Duodenal mucosa (tissue), 2 donors: ENCODE data around the gene PITRM1.
A peak's percentile ranks its signal among the peaks of the same experiment; 100 is the strongest.

Experiments used
- H3K27ac ChIP-seq: one replicate; pipeline ENCODE4 v1.7.0; 2013; ENCODE audit warnings: low read depth, low read length
- H3K27me3 ChIP-seq, 2 donors: one replicate each; pipeline ENCODE4 v1.7.0; 2013; ENCODE audit warnings: low read length in 2 of 2, control low read depth in 1 of 2; ENCODE audit not compliant: insufficient read depth in 2 of 2, control insufficient read depth in 1 of 2
- H3K36me3 ChIP-seq, 2 donors: one replicate each; pipeline ENCODE4 v1.7.0; 2013; ENCODE audit warnings: low read length in 2 of 2, control low read depth in 1 of 2; ENCODE audit not compliant: insufficient read depth in 2 of 2, control insufficient read depth in 1 of 2
- H3K4me1 ChIP-seq, 2 donors: one replicate each; pipeline ENCODE4 v1.7.0; 2013; ENCODE audit warnings: low read length in 2 of 2, control low read depth in 1 of 2; ENCODE audit not compliant: insufficient read depth in 2 of 2, control insufficient read depth in 1 of 2
- H3K4me3 ChIP-seq, 2 donors: one replicate each; pipeline ENCODE4 v1.7.0; 2013; ENCODE audit warnings: low read length in 2 of 2, low read depth in 1 of 2
- H3K9ac ChIP-seq, 2 donors: one replicate each; pipeline ENCODE4 v1.7.0; 2013; ENCODE audit warnings: low read length in 2 of 2, low read depth in 1 of 2
- H3K9me3 ChIP-seq, 2 donors: one replicate each; pipeline ENCODE4 v1.7.0; 2013; ENCODE audit warnings: low read length in 2 of 2, control low read depth in 1 of 2; ENCODE audit not compliant: control insufficient read depth in 1 of 2

PITRM1 gene

DNA sequence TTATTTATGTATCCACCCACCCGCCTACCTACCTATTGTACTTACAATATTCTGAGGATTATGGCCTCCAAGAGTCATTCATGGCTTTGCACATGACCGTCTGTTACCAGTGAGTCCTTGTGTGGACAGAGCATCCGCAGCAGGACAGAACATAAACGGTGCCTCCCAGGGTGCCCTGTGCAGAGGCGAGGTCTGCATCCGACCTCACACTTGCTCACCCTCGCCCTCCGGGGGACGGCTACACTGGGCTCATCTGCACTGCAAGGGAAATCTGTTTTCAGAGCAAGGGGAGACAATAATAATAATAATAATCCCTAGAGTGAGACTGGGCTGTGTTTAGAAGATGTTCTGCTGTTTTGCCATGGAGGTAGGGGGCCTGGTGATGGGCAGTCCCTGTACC lies 75.4 kb downstream of the PITRM1 start:
- Histone ChIP-seq H3K9ac (no peak overlapping the region), H3K27me3 (no peaks in the 10 kb centered on the region), H3K4me1 (peaks cover 21 to 25% of the 10 kb centered on the region in 2 donors), H3K4me3 (no peak overlapping the region), H3K36me3 (peaks cover 4 to 30% of the 10 kb centered on the region in 2 donors), H3K27ac (no peak overlapping the region), H3K9me3 (no peaks in the 10 kb centered on the region)

GRCh38 chr10:3096149-3096548 lies 76.4 kb downstream of the PITRM1 start:
- Histone ChIP-seq H3K9ac (no peak overlapping the region), H3K27me3 (no peaks in the 10 kb centered on the region), H3K4me1 (peaks cover 27 to 29% of the 10 kb centered on the region in 2 donors), H3K4me3 (peak overlapping the region in 1 of 2 donors; percentile 38), H3K9me3 (no peaks in the 10 kb centered on the region), H3K36me3 (peaks cover 4 to 25% of the 10 kb centered on the region in 2 donors), H3K27ac (peak overlapping the region; percentile 28)

- Histone ChIP-seq H3K4me1 (peaks cover 27 to 33% of the 10 kb centered on the region in 2 donors), H3K27ac (peak overlapping the region; percentile 28), H3K9me3 (no peaks in the 10 kb centered on the region), H3K4me3 (peak overlapping the region; percentile 38 to 50), H3K36me3 (peaks cover 4 to 19% of the 10 kb centered on the region in 2 donors), H3K27me3 (no peaks in the 10 kb centered on the region), H3K9ac (no peak overlapping the region)
Observed at GRCh38 chr10:3095373-3096139, 77.0 kb downstream of the PITRM1 start.

- Histone ChIP-seq H3K4me3 (peak overlapping the region; percentile 38 to 50), H3K9me3 (no peaks in the 10 kb centered on the region), H3K4me1 (peaks cover 27 to 33% of the 10 kb centered on the region in 2 donors), H3K27me3 (no peaks in the 10 kb centered on the region), H3K9ac (no peak overlapping the region), H3K27ac (peak overlapping the region; percentile 21), H3K36me3 (peaks cover 2 to 10% of the 10 kb centered on the region in 2 donors)
Observed at GRCh38 chr10:3094609-3095036, 78.0 kb downstream of the PITRM1 start.

DNA sequence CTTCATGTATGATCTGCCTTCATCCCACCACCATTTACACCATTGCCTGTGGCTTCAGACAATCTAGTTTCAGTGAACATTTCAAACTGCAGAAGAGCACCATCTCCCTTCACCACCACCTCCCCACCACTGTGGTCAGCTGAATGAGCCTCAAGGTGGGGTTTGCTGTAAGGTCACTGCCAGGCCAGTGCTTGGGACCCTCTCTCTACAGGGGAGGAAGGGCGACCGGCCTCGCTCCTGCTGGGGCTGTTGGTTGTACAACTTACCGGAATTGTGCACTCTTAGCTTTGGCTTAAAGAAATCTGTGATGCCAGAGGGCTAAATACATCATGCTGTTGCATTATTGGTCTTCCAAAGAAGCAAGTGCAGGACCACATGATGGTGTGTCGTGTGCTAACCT lies 78.6 kb downstream of the PITRM1 start:
- Histone ChIP-seq H3K4me1 (peaks cover 27 to 33% of the 10 kb centered on the region in 2 donors), H3K27ac (no peak overlapping the region), H3K9me3 (no peaks in the 10 kb centered on the region), H3K4me3 (no peak overlapping the region), H3K27me3 (no peaks in the 10 kb centered on the region), H3K9ac (no peak overlapping the region), H3K36me3 (peaks cover 0 to 4% of the 10 kb centered on the region in 2 donors)

DNA sequence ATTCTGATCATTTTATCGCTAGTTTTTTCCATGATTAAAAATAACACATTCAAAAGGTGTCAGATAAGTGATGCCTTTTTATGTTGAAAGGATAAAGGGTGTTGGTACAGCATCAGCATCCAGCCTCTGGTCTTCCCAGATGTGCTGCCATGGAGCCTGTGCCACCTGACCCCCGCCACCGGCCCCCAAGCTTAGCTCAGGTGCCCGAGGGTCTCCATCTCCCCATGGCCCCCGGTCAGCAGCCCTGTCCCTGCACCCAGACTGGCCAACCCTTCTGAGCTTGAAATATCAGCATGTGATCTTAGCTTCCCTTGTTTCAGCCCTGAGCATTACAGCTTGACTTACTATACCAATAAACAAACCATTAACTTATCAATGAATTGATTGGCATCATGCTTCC lies 80.7 kb downstream of the PITRM1 start:
- H3K27me3 ChIP-seq: no peaks in the 10 kb centered on the region
- H3K4me1 ChIP-seq: peaks cover 27 to 33% of the 10 kb centered on the region in 2 donors
- H3K27ac ChIP-seq: no peak overlapping the region
- no peak overlapping the region for H3K9ac ChIP-seq
- H3K4me3 ChIP-seq: no peak overlapping the region
- no peaks in the 10 kb centered on the region for H3K9me3 ChIP-seq
- H3K36me3 ChIP-seq: peaks cover 0 to 4% of the 10 kb centered on the region in 2 donors

- Histone ChIP-seq H3K9me3 (no peaks in the 10 kb centered on the region), H3K4me3 (no peak overlapping the region), H3K4me1 (peaks cover 22 to 29% of the 10 kb centered on the region in 2 donors), H3K27me3 (no peaks in the 10 kb centered on the region), H3K9ac (no peak overlapping the region), H3K27ac (peak overlapping the region; percentile 15), H3K36me3 (peaks cover 0 to 4% of the 10 kb centered on the region in 2 donors)
Observed at GRCh38 chr10:3090914-3091787, 81.4 kb downstream of the PITRM1 start.

GRCh38 chr10:3090388-3090787 lies 82.2 kb downstream of the PITRM1 start:
- Histone ChIP-seq H3K27me3 (no peaks in the 10 kb centered on the region), H3K4me1 (peaks cover 15 to 22% of the 10 kb centered on the region in 2 donors), H3K9me3 (no peaks in the 10 kb centered on the region), H3K9ac (no peak overlapping the region), H3K4me3 (no peak overlapping the region), H3K36me3 (peaks cover 0 to 4% of the 10 kb centered on the region in 2 donors), H3K27ac (no peak overlapping the region)
